ENCODE data around the gene OPCML. TPM values are rescaled to one million over a fixed set of nuclear protein-coding genes. Genes with fewer than 3 reads are reported as not detected.

Gene OPCML
- total RNA-seq, 3 donors from 2014 or later (not counting 1 experiment from before 2014, with no cell fraction given), result not detected

- intact Hi-C loops (cut with micrococcal nuclease), result no loop called here
- H3K36me3 ChIP-seq (ENCODE audit: control insufficient read depth, insufficient read depth, low read length), result no peaks in the 10 kb centered on the region
- Mint-ChIP-seq H3K27me3 (ENCODE audit: low read depth in 2 of 2) (peaks cover 35 to 46% of the 10 kb centered on the region in 2 donors), H3K4me1 (no peaks in the 10 kb centered on the region), H3K4me3 (no peak overlapping the region), H3K9me3 (no peaks in the 10 kb centered on the region), H3K27ac (no peak overlapping the region), H3K36me3 (no peaks in the 10 kb centered on the region)
- no peaks in the 10 kb centered on the region for H3K27me3 ChIP-seq (ENCODE audit: control insufficient read depth, insufficient read depth, low read length)
- TF ChIP-seq, protein P1, sequence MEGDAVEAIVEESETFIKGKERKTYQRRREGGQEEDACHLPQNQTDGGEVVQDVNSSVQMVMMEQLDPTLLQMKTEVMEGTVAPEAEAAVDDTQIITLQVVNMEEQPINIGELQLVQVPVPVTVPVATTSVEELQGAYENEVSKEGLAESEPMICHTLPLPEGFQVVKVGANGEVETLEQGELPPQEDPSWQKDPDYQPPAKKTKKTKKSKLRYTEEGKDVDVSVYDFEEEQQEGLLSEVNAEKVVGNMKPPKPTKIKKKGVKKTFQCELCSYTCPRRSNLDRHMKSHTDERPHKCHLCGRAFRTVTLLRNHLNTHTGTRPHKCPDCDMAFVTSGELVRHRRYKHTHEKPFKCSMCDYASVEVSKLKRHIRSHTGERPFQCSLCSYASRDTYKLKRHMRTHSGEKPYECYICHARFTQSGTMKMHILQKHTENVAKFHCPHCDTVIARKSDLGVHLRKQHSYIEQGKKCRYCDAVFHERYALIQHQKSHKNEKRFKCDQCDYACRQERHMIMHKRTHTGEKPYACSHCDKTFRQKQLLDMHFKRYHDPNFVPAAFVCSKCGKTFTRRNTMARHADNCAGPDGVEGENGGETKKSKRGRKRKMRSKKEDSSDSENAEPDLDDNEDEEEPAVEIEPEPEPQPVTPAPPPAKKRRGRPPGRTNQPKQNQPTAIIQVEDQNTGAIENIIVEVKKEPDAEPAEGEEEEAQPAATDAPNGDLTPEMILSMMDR (IDR thresholded peaks at IDR 0.05), result no peak
- ATAC-seq (no peak), DNase-seq (no peak)
- H3K9me3 ChIP-seq (ENCODE audit: control insufficient read depth, insufficient read depth, low read length), result peaks cover 4% of the 10 kb centered on the region
- H3K27ac ChIP-seq (ENCODE audit: low read length), result no peak overlapping the region
- no peaks in the 10 kb centered on the region for H3K4me1 ChIP-seq (ENCODE audit: control insufficient read depth, insufficient read depth, low read length)
- no peak overlapping the region for H3K4me3 ChIP-seq (ENCODE audit: low read length)
- WGBS (ENCODE audit: insufficient coverage), result 14% methylated on average over 3 of the region's 3 CpGs
Measured at GRCh38 chr11:133530501-133530835, 1.8 kb downstream of the OPCML start.

- no peak for DNase-seq
- ATAC-seq, result no peak
- Mint-ChIP-seq H3K27ac (no peak overlapping the region), H3K9me3 (peaks cover 0 to 1% of the 10 kb centered on the region in 2 donors), H3K4me3 (no peak overlapping the region), H3K36me3 (no peaks in the 10 kb centered on the region), H3K4me1 (no peaks in the 10 kb centered on the region), H3K27me3 (ENCODE audit: low read depth in 2 of 2) (peaks cover 35 to 46% of the 10 kb centered on the region in 2 donors)
- Histone ChIP-seq H3K27ac (ENCODE audit: low read length) (no peak overlapping the region), H3K27me3 (ENCODE audit: control insufficient read depth, insufficient read depth, low read length) (no peaks in the 10 kb centered on the region), H3K4me3 (ENCODE audit: low read length) (no peak overlapping the region), H3K36me3 (ENCODE audit: control insufficient read depth, insufficient read depth, low read length) (no peaks in the 10 kb centered on the region), H3K9me3 (ENCODE audit: control insufficient read depth, insufficient read depth, low read length) (peaks cover 4% of the 10 kb centered on the region), H3K4me1 (ENCODE audit: control insufficient read depth, insufficient read depth, low read length) (no peaks in the 10 kb centered on the region)
- intact Hi-C loops (cut with micrococcal nuclease), result no loop called here
- TF ChIP-seq, protein P1 (IDR thresholded peaks at IDR 0.05), result no peak
- WGBS (ENCODE audit: insufficient coverage), result 12% methylated on average over 18 of the region's 18 CpGs
Measured at GRCh38 chr11:133529807-133530500, 2.3 kb downstream of the OPCML start.

- Histone ChIP-seq H3K4me1 (ENCODE audit: control insufficient read depth, insufficient read depth, low read length) (no peaks in the 10 kb centered on the region), H3K27me3 (ENCODE audit: control insufficient read depth, insufficient read depth, low read length) (no peaks in the 10 kb centered on the region), H3K9me3 (ENCODE audit: control insufficient read depth, insufficient read depth, low read length) (peaks cover 4% of the 10 kb centered on the region), H3K27ac (ENCODE audit: low read length) (no peak overlapping the region), H3K36me3 (ENCODE audit: control insufficient read depth, insufficient read depth, low read length) (no peaks in the 10 kb centered on the region), H3K4me3 (ENCODE audit: low read length) (no peak overlapping the region)
- Mint-ChIP-seq H3K4me3 (no peak overlapping the region), H3K27me3 (ENCODE audit: low read depth in 2 of 2) (peaks cover 21 to 22% of the 10 kb centered on the region in 2 donors), H3K27ac (no peak overlapping the region), H3K36me3 (no peaks in the 10 kb centered on the region), H3K9me3 (peaks cover 0 to 3% of the 10 kb centered on the region in 2 donors), H3K4me1 (no peaks in the 10 kb centered on the region)
- WGBS (ENCODE audit: insufficient coverage), result 82% methylated on average over 3 of the region's 3 CpGs
- ATAC-seq, result no peak
- TF ChIP-seq, protein P1 (IDR thresholded peaks at IDR 0.05), result no peak
- intact Hi-C loops (cut with micrococcal nuclease), result no loop called here
- no peak for DNase-seq
Measured at GRCh38 chr11:133526790-133527189, 5.5 kb downstream of the OPCML start.

DNA sequence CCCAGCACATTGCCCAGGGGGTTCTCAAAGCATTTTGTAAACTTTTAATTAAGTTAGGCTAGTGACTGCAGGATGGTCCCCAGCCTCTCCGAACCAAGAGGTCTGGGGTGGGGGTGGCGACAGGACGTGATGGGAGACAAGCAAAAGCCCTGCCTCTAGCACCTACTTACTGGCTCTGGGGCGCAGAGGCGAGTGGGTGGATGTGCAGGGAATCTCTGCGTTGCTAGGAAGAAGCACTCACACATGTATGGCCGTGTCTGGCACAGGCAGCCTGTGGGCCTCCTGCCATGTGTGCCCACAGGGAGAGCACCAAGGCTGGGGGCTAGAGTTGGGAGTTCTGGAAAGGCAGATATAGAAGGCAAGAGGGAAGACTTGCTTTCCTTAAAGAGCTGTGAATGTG lies 6.3 kb downstream of the OPCML start:
- ATAC-seq, result no peak
- peaks cover 13 to 14% of the 10 kb centered on the region in 2 donors for H3K27me3 Mint-ChIP-seq (ENCODE audit: low read depth in 2 of 2)
- H3K4me3 Mint-ChIP-seq, result no peak overlapping the region
- Histone ChIP-seq H3K9me3 (ENCODE audit: control insufficient read depth, insufficient read depth, low read length) (peaks cover 4% of the 10 kb centered on the region), H3K4me3 (ENCODE audit: low read length) (no peak overlapping the region), H3K36me3 (ENCODE audit: control insufficient read depth, insufficient read depth, low read length) (no peaks in the 10 kb centered on the region), H3K4me1 (ENCODE audit: control insufficient read depth, insufficient read depth, low read length) (no peaks in the 10 kb centered on the region), H3K27me3 (ENCODE audit: control insufficient read depth, insufficient read depth, low read length) (no peaks in the 10 kb centered on the region), H3K27ac (ENCODE audit: low read length) (no peak overlapping the region)
- TF ChIP-seq, protein P1 (IDR thresholded peaks at IDR 0.05), result no peak
- no peak overlapping the region for H3K27ac Mint-ChIP-seq
- H3K4me1 Mint-ChIP-seq, result no peaks in the 10 kb centered on the region
- intact Hi-C loops (cut with micrococcal nuclease), result no loop called here
- 70% methylated on average over 7 of the region's 7 CpGs for WGBS (ENCODE audit: insufficient coverage)
- H3K36me3 Mint-ChIP-seq, result no peaks in the 10 kb centered on the region
- H3K9me3 Mint-ChIP-seq, result peaks cover 0 to 3% of the 10 kb centered on the region in 2 donors
- DNase-seq, result no peak

All from natural killer cell (primary cell).